GM23338 (cell line): Measurements from ENCODE around the gene CDH20.

ENCODE experiments used
- CTCF ChIP-seq, 2 experiments: fragments of 200-600 bp in 1 of 2; sonication (generic) in 1 of 2; conservative IDR thresholded peaks; 2 replicates each; pipeline versions ENCODE4 v1.5.1 to v1.6.1; 2016 to 2017; ENCODE audit warnings: antibody characterized with exemption in 2 of 2, low read depth in 2 of 2, mild to moderate bottlenecking in 2 of 2, moderate library complexity in 1 of 2
- EZH2 ChIP-seq: fragments of 200-600 bp; sonication (generic); IDR thresholded peaks from one replicate; pipeline ENCODE4 v1.8.0; 2017; ENCODE audit warnings: antibody characterized with exemption, mild to moderate bottlenecking, low read depth; ENCODE audit not compliant: unreplicated experiment

- no peak for TF ChIP-seq CTCF (conservative IDR thresholded peaks at IDR 0.05; ENCODE audit: low read depth in 2 of 2)
- no peak for TF ChIP-seq EZH2
Measured at GRCh38 chr18:61295153-61295552, 38.1 kb upstream of the CDH20 start.
